ENCODE data around the gene LSP1.
A peak's percentile ranks its signal among the peaks of the same experiment; 100 is the strongest.

Gene LSP1

DNA sequence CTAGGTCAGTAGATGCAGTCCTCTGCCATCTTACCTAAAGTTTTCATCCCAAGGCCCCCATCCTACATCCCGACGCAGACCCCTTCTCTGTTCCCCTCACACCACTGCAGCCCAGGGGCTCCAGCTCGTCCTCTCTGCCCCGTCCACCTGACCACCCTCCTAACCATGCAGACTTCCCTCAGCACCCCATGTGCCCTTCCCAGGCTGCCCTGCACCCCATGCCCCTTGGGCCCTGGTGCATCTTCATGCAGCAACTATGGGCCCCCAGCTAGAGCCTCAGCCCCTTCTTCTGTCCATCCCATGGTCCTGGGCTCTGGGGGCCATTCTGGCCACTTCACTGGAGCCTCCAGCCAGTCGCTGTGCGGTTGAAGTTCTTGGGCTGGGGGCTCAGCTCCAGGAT is 35.9 kb downstream of the LSP1 start:
- no peak for DNase-seq (ENCODE audit: low read depth in 4 of 4, low spot score in 1 of 4)

DNA sequence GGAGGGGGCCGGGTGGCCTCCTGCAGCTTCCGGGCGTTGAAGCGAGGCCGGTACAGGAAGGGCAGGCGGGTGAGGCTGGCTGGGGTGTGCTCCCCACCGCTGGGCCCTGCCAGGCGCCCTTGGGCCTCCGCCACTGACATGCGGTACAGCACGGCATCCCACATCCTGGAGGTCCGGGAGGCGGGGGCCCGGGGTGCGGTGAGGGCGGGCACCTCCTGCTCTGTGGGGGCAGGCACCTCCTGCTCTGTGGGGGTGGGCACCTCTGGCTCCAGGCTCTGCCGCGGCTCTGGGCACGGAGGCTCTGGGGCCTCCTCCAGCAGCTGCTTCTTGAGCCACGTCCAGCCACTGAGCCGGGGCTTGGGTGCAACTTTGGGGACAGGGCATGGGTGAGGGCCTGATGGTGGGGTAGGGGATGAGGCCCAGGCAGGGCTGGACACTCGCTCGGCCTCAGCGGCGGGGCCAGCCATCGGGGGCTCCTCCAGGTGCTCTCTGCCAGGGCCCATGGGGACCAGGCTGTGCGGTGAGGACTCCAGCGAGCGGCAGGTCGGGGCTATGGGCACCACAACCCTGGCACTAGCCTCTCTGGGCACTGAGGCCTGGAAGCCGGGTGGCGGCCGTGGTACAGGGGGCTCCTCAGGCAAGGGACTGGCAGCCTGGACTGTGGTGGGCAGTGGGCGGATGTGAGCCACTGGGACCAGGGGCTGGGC is 36.5 kb downstream of the LSP1 start:
- DNase-seq (ENCODE audit: low read depth in 4 of 4, low spot score in 1 of 4): peak; percentile 18 to 67 (median 37)

DNA sequence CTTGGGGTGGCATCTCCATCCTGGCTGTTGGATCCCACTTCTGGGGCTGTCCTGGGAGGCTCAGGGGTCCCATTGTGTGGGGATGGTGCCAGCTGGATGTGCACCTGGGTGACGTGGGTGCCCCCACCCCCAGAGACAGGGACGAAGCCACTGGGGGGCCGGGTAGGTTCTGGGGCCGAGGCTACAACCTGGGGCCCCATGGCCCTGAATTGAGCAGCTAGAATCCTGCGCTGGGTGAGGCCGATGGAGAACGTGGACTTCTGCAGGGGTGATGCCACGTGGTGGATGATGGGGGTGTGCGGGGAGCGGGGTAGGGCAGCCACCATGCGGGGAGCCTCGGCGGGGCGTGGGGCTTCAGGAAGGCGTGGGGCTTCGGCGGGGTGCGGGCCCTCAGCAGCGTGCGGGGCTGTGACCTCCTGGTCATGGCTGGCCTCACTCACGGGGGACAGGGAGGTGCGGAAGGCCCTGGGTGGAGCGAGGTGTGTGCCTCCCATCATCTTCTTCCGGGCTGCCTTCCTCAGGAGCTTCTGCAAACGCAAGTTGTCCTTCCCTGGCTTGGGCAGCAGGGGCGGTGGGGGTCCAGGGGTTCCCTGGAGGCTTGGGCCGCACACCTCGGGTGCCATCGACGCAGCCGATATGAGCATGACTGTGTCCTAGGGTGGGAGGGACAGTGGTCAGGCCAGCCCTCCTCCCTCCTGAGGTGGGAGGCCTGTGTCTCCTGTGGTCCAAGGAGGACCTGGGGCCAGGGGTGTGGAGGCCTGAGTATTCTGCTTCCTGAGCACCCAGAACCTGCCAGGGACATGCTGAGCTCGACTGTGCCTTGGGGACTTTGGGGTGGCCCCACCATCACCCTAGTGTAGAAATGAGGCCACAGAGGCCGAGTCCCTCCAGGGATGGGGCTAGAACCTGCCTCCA is 37.3 kb downstream of the LSP1 start:
- no peak for DNase-seq (ENCODE audit: low read depth in 4 of 4, low spot score in 1 of 4)

DNA sequence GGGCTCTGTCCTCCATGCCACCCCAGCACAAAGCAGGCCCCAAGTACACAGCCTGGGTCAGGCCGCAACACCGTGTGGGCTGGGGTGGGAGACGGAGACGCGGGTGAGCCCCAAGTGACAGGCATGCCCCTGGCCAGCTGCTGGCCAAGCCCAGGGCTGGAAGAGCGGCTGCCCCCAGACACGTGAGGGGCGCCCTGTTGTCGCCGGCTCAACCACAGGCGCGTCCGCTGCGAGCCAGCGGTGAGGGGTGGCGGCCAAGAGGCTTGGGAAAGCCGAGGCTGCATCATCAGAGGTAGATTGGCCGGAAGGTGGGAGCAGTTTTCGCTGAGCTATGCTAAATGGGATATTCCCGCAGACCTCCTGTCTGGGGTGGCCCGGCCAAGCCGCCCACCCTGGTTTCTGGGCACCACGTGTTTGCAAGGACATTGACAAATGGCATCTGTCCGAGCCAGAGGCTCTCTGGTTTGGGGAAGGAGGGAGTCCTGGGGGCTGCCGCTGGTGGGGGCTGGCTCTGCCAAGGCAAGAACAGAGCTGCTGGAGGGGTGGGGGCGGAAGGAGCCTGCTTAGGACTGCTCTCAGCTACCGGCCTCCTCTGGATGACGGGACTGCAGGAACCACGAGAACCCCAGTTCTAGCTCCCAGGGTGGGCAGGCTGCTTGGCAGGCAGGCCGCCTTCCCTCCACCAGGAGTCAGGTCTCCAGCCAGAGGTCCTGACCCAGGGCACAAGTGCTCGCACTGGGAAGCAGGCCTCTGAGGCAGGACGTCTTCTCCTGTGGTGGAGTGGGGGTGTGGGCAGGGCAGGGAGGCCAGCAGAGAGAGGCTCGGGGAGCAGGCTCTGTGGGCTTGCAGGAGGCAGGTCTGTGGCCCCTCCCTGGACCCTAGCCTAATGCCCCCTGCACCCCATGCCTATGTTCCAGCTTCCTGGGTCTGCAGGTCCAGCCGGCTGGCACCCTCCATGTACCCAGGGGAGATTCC is 38.3 kb downstream of the LSP1 start:
- no peak for DNase-seq (ENCODE audit: low read depth in 4 of 4, low spot score in 1 of 4)

DNA sequence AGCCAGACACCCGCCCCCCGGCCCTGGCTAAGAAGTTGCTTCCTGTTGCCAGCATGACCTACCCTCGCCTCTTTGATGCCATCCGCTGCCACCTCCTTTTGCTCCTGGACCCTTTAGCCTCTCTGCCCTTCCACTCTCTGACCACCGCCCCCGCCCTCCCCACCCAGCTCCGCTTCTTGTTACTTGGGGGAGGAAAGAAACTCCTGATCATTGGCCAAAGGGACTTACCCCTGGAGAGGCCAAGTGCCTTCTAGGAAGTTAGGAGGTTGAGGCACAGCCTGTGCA is 38.9 kb downstream of the LSP1 start, which contains the start of gene PRR33:
PRR33 (minus strand) TSS at position 65 of the 285 bp plus-strand sequence. CDS start 1,311 bp downstream, outside the sequence.
- no peak for DNase-seq (ENCODE audit: low read depth in 4 of 4, low spot score in 1 of 4)

DNA sequence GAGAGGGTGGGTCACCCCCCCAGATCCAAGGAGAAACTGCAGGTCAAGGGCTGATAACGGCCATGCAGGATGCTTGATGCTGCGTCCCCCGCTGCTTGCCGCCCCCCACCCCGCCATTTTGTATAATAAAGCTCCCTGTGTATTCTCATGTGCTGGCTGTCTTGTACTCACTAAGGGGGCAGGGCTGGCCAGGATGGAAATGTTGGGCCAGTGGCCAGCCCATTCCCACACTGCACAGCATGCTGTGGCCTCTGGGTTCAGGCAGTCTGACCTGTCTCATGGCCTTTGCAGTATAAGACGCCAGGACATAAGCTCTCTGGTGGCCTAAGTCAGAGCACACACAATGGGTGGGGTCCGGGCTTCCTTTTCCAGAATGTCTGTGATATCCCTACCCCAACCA is 39.2 kb downstream of the LSP1 start:
- DNase-seq (ENCODE audit: low read depth in 4 of 4, low spot score in 1 of 4): no peak

DNA sequence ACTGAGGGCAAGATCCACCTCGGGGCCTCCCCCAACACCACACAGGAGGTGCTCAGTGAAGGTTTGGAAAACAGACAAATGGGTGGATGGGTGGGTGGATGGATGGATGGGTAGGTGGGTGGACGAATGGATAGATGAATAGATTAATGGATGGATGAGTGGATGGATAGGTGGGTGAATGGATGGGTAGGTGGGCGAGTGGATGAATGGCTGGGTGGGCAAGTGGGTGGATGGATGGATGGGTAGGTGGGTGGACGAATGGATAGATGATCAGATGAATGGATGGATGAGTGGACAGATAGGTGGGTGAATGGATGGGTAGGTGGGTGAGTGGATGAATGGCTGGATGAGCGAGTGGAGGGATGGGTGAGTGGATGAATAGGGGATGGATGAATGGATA is 39.7 kb downstream of the LSP1 start:
- no peak for DNase-seq (ENCODE audit: low read depth in 4 of 4, low spot score in 1 of 4)

DNA sequence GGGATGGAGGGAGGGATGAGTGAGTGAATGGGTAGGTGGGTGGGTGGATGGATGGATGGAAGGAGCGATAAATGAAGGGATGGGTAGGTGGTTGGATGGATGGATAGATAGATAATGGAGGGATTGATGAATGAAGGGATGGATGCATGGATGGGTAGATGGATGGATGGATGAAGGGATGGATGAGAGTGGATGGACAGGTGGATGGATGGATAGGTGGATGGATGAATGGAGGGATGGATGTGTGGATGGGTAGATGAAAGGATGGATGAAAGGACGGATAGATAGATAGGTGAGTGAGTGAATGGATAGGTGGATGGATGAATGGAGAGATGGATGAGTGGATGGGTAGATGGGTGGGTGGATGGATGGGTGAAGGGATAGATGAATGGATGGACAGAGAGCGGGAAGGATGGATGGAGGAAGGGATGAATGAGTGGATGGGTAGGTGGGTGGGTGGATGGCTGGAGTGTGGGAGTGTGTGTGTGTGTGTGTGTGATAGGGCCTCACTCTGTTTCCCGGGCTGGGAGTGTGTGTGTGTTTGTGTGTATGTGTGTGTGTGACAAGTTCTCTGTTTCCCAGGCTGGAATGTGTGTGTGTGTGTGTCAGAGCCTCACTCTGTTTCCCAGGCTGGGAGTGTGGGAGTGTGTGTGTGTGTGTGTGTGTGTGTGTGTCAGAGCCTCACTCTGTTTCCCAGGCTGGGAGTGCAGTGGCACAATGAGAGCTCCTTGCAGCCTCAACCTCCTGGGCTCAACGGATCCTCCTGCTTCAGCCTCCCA is 40.9 kb downstream of the LSP1 start:
- no peak for DNase-seq (ENCODE audit: low read depth in 4 of 4, low spot score in 1 of 4)

DNA sequence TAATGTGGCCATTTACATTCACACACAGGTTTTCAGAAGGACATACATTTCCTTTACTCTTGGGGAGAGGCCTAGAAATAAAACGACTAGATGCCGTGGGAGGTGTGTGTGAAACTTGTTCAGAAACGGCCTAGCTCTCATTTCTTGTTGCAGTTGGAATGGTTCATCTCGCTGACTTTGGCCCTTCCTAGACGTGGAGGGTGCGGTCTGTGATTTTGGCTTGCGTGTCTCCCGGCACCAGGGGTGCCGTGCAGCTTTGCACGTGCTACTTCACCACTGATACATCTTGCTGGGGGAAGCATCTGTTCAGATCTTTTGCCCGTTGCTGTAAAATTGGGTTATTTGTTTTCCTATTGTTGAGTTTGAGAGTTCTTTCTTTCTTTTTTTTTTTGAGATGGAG is 41.9 kb downstream of the LSP1 start:
- no peak for DNase-seq (ENCODE audit: low read depth in 4 of 4, low spot score in 1 of 4)

DNA sequence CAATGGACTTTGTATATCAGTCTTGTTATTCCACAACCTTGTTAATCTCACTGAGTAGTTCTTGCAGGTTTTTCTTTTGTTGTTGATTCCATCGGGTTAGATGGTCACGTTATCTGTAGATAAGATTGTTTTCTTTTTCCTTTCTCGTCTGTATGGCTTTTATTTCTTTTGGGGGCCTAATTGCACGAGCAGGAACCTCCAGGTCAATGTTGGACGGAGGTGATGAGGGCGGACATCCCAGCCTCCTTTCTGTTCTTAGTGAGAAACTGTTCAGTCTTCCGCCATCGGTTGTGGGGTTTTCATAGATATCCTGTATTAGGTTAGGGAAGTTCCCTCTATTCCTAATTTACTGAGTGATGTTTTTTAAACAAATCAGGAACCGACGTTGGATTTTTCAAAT is 43.6 kb downstream of the LSP1 start:
- no peak for DNase-seq (ENCODE audit: low read depth in 4 of 4, low spot score in 1 of 4)

DNA sequence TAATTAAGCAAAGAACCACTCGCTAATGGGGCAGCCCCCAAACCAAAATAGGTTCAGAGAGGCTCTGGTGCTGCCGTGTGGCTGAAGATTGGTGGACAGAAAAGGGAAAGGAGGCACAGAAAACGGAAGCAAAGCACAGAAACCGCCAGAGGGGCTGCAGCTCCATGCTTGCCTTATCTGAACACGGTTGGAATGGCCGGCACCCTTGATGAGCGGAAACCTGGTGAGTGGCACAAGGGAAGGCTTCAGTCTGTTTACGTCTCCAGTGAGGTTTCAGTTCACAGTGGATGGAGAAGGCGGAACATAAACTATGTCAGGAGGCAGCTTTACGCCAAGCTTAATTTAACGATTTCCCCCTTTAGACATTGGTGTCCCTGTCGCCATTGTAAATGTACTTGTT is 44.0 kb downstream of the LSP1 start:
- DNase-seq (ENCODE audit: low read depth in 4 of 4, low spot score in 1 of 4): no peak

DNA sequence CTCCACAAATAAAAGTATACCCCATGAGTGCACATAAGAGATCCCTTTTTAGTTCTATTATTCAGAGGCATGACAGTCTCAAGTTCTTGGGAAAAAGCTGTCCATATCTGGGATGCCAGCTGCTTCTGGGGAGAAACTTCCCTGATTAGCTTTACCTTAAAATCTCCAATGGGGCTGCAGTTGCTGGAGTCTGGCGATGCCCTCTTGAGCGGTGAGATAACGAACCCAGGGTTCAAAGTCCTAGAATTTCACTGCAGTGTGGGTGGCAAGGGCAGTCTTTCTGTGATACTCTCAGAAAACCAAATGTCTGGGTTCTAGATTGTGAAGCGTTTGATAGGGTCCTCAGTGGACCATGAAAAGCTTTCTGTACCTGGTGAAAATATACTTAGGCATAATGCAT is 46.2 kb downstream of the LSP1 start:
- DNase-seq (ENCODE audit: low read depth in 4 of 4, low spot score in 1 of 4): no peak

DNA sequence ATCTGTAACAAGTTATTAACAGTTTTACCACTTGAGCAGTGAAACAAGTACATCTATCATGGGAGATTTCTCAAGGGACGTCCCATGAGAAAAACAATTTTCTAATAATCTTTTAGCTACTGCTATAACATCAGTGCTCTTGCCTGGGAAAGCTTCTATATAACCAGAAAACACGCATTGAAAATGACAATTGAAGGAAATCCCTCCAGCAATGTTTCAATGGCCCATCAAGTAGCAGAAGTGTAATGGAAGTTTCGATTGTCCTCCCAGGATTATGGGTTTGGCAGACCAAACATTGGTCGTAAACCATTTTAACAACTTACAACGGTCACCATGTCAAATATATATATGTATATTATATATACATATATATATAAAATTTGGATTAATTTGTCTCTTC is 46.8 kb downstream of the LSP1 start:
- no peak for DNase-seq (ENCODE audit: low read depth in 4 of 4, low spot score in 1 of 4)

DNA sequence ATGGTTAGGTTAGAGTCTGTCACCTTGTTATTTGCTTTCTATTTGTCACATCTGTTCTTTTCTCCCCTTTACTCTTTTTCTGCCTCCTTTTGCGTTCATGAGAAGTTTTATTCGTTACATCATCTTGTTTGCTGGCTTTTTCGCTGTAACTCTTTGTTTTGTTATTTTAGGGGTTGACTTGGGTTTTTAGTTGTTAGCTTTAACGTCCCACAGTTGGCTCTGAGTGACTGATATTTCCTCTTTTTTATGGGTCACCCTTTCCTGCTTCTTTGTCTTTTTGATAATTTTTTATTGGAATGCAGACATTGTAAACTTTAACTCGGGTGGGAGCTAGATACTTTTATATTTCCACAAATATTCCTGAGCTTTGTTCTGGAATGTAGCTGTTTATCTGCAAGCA is 53.3 kb downstream of the LSP1 start:
- DNase-seq (ENCODE audit: low read depth in 4 of 4, low spot score in 1 of 4): no peak

DNA sequence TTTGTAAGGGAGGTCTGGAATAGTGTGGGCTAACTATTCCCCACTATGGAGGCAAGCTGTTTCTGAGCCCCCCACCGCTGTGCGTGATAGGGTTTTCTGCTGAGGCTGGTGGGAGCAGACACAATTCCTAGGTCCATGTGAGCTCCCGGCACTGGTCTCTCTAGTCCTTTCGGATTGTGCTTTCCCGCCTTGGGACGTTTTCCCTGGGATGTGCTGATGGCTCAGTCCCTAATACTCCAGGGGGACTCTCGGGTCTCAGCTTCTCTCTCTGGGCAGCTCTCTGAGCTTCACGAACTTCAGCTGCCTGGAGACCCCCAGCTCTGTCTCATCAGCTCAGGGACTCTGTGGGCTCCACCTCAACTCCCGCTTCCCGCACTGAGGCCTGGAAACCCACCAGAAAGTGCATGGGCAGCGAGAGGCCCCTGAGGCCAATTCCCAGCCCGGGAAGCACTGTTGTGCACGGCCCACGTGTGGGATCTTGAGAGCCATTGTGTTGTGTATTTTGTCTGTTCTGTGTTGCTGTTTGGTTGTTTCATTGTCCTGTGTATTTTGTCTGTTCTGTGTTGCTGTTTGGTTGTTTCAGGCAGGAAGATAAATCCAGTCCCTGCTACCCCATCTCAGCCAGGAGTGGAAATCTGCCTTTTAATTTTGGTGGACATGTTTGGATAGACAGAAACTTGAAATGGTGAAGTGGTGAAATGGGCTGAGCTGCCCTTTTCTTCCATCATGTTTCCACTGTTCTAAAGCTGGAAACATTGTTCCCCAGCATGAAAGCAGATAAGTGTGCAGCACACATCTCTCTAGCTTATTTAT is 53.9 kb downstream of the LSP1 start:
- DNase-seq (ENCODE audit: low read depth in 4 of 4, low spot score in 1 of 4): no peak

DNA sequence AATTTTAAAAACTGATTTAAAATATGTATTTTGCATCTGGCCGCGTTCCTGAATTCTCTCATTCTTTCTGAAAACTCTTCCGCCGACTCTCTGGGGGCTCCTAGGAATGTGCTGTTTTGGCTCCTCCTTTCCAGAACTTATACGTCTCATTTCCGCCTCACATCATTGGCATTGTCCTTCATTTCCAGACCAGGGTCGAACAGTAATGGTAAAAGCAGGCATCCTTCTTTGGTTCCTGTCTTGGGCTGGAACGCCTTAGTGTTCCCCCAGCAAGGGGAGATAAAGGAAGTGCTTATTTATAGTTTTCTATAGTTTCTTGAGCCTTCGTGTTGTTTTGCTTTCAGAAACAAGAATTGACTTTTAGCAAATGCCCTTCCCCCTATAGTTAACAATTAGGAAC is 55.7 kb downstream of the LSP1 start:
- DNase-seq (ENCODE audit: low read depth in 4 of 4, low spot score in 1 of 4): no peak

DNA sequence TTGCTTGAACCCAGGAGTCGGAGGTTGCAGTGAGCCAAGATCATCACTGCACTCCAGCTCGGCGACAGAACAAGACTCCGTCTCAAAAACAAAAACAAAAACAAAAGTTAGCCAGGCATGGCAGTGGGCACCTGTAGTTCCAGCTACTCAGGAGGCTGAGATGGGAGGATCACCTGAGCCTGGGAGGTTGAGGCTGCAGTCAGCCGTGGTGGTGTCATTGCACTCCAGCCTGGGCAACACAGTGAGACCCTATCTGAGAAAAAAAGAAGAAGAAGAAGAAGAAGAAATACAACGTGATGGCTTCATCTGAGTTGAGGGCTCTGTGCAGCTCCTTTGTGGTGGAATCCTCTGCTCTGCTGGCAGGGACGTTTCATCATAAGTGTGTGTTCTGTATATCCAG is 56.6 kb downstream of the LSP1 start:
- no peak for DNase-seq (ENCODE audit: low read depth in 4 of 4, low spot score in 1 of 4)

DNA sequence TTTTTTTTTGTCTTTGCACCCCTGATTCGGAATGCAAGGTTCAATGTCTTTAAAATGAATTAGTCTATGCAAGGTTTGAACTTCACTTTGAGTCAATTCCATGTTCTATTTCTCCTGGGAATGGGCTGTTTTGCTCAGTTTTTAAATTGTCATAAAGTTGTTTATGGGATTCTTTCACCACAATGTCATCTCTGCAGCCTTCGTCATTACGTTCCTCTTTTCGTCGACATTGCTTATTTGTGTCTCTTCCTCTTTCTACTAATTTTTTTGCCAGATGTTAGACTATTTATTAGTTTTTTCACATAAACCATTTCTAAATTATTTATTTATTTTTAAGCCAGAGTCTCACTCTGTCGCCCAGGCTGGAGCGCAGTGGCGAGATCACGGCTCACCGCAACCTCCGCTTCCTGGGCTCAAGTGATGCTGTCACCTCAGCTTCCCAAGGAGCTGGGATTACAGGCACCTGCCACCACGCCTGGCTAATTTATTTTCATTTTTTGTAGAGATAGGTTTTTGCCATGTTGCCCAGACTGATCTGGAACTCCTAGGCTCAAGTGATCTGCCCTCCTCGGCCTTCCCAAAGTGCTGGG is 59.5 kb downstream of the LSP1 start:
- DNase-seq (ENCODE audit: low read depth in 4 of 4, low spot score in 1 of 4): no peak

DNA sequence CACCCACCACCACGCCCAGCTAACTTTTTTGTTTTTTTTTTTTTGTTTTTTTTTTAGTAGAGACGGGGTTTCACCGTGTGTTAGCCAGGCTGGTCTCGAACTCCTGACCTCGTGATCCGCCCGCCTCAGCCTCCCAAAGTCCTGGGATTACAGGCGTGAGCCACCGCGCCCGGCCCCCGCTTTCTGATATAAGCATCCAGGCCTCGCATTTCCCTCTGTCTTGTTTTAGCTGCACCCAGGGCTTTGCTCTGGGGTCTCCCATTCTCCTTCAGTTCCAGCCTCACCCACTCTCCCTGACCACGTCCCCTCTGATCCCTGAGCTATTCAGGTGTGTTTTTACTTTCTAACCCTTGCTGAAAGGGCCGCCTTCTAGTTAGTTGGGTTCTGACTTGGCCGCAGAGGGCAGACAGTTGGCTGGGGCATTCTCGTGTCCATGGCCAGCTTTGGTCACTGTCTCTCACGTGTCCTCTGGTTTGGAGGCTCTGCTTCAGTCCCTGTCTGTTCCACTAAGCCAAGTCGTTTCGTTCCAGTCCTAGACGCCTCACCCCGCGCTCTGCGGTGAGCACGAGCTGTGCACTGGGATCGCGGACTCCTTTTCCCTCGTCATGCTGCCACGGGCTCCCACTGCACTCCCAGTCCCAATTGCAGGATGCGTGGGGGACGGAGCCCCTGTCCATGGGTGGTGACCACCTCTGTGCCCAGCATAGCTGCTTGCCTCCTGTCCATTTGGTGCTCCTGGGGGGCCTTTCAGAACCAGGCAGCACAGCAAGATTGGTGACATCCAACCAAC is 60.6 kb downstream of the LSP1 start:
- no peak for DNase-seq (ENCODE audit: low read depth in 4 of 4, low spot score in 1 of 4)

Measured in stimulated activated CD4-positive, alpha-beta T cell treated with anti-CD3 and anti-CD28 coated beads, Interleukin-1b, Interleukin-23, amount 100 ng/mL, for 24 hours (primary cell).